ENCODE measurements around the gene USP16.
"Not testable (repeated sequence)": the region's sequence is repeated elsewhere in the genome, so short reads cannot be mapped to it uniquely, and the experiment has no call there.

USP16 gene

DNA sequence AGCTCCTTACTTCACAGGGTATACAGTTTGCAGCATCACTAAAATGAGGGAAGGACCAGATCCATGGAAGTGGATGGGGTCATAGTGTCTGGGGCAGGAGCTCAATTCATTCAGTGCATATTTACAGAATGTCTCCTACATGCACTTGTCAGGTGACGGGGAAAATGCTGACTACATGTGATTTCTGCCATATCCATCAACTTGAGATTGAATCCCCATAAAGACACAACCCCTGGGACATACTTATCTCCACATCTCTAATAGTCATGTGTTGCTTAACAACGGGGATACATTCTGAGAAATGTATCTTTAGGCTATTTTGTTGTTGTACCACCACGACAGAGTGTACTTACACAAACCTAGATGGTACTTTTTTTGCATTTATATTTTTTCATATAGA lies 17.3 kb upstream of the USP16 start:
- TF ChIP-seq, protein P1, sequence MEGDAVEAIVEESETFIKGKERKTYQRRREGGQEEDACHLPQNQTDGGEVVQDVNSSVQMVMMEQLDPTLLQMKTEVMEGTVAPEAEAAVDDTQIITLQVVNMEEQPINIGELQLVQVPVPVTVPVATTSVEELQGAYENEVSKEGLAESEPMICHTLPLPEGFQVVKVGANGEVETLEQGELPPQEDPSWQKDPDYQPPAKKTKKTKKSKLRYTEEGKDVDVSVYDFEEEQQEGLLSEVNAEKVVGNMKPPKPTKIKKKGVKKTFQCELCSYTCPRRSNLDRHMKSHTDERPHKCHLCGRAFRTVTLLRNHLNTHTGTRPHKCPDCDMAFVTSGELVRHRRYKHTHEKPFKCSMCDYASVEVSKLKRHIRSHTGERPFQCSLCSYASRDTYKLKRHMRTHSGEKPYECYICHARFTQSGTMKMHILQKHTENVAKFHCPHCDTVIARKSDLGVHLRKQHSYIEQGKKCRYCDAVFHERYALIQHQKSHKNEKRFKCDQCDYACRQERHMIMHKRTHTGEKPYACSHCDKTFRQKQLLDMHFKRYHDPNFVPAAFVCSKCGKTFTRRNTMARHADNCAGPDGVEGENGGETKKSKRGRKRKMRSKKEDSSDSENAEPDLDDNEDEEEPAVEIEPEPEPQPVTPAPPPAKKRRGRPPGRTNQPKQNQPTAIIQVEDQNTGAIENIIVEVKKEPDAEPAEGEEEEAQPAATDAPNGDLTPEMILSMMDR (IDR thresholded peaks at IDR 0.05; ENCODE audit: insufficient read depth, low read length, poor library complexity, severe bottlenecking) = no peak
- no peaks in the 10 kb centered on the region for H3K27me3 ChIP-seq (replicated peaks; ENCODE audit: control insufficient read depth, insufficient read depth, low read length)
- DNase-seq (ENCODE audit: extremely low read depth, insufficient read length) = no peak
- no peak overlapping the region for H3K4me3 ChIP-seq (replicated peaks; ENCODE audit: low read depth, low read length)
- H3K36me3 ChIP-seq (ENCODE audit: control insufficient read depth, insufficient read depth, low read length) = peaks cover 7% of the 10 kb centered on the region

GRCh38 chr21:29007810-29008209 lies 16.7 kb upstream of the USP16 start:
- Histone ChIP-seq H3K36me3 (ENCODE audit: control insufficient read depth, insufficient read depth, low read length) (peaks cover 7% of the 10 kb centered on the region), H3K4me3 (replicated peaks; ENCODE audit: low read depth, low read length) (no peak overlapping the region), H3K27me3 (replicated peaks; ENCODE audit: control insufficient read depth, insufficient read depth, low read length) (no peaks in the 10 kb centered on the region)
- no peak for DNase-seq (ENCODE audit: extremely low read depth, insufficient read length)
- TF ChIP-seq, protein P1 (IDR thresholded peaks at IDR 0.05; ENCODE audit: insufficient read depth, low read length, poor library complexity, severe bottlenecking) = no peak

GRCh38 chr21:29008367-29008766 lies 16.1 kb upstream of the USP16 start:
- TF ChIP-seq, protein P1 (IDR thresholded peaks at IDR 0.05; ENCODE audit: insufficient read depth, low read length, poor library complexity, severe bottlenecking) = no peak
- H3K4me3 ChIP-seq (replicated peaks; ENCODE audit: low read depth, low read length) = no peak overlapping the region
- H3K27me3 ChIP-seq (replicated peaks; ENCODE audit: control insufficient read depth, insufficient read depth, low read length) = no peaks in the 10 kb centered on the region
- H3K36me3 ChIP-seq (ENCODE audit: control insufficient read depth, insufficient read depth, low read length) = peaks cover 7% of the 10 kb centered on the region
- DNase-seq (ENCODE audit: extremely low read depth, insufficient read length) = no peak

DNA sequence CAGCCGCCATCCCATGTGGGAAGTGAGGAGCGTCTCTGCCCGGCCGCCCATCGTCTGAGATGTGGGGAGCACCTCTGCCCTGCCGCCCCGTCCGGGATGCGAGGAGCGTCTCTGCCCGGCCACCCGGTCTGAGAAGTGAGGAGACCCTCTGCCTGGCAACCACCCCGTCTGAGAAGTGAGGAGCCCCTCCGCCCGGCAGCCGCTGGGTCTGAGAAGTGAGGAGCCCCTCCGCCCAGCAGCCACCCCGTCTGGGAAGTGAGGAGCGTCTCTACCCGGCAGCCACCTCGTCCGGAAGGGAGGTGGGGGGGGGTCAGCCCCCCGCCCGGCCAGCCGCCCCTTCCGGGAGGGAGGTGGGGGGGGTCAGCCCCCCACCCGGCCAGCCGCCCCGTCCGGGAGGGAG lies 13.2 kb upstream of the USP16 start:
- not testable (repeated sequence) for H3K27me3 ChIP-seq (replicated peaks; ENCODE audit: control insufficient read depth, insufficient read depth, low read length); H3K4me3 ChIP-seq (replicated peaks; ENCODE audit: low read depth, low read length); DNase-seq (ENCODE audit: extremely low read depth, insufficient read length); H3K36me3 ChIP-seq (ENCODE audit: control insufficient read depth, insufficient read depth, low read length)

DNA sequence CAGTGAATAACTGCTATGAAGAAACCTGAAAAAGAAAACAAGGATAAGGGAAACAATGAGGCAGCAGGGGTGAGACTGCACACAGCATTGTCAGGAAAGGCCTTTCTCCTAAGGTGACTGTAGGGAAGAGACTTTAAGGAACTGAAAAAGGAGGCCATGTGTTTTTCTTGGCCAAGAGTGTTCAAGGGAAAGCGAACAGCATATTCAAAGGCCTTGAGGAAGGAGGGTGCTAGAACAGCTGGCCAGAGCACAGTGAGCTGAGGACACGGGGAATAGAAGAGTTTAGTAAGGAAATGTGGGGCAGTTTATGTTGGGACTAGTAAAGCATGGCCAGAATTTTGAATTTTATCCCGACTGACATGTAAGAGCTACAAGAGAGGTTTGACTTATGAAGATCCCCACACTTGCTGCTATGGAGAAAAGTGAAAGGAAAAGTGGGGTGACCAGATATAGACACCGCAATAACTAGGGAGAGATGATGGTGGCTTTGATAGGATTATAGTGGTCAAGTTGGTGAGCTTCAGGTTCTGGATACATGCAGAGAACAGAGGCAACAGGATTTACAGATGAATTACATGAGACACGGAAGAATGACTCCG lies 6.7 kb upstream of the USP16 start:
- DNase-seq (ENCODE audit: extremely low read depth, insufficient read length) = no peak

GRCh38 chr21:29018540-29018939 lies 5.9 kb upstream of the USP16 start:
- TF ChIP-seq, protein P1 (IDR thresholded peaks at IDR 0.05; ENCODE audit: insufficient read depth, low read length, poor library complexity, severe bottlenecking) = no peak
- no peaks in the 10 kb centered on the region; the same call in 1 of the 2 replicates for H3K36me3 ChIP-seq (ENCODE audit: control insufficient read depth, insufficient read depth, low read length)
- H3K4me3 ChIP-seq (replicated peaks; ENCODE audit: low read depth, low read length) = peak overlapping the region; percentile 99
- DNase-seq (ENCODE audit: extremely low read depth, insufficient read length) = no peak
- H3K27me3 ChIP-seq (replicated peaks; ENCODE audit: control insufficient read depth, insufficient read depth, low read length) = no peaks in the 10 kb centered on the region

More for the DNA sequence above, 6.7 kb upstream of the USP16 start:
- TF ChIP-seq, protein P1 (IDR thresholded peaks at IDR 0.05; ENCODE audit: insufficient read depth, low read length, poor library complexity, severe bottlenecking) = no peak
- H3K27me3 ChIP-seq (replicated peaks; ENCODE audit: control insufficient read depth, insufficient read depth, low read length) = no peaks in the 10 kb centered on the region
- no peaks in the 10 kb centered on the region; the same call in 1 of the 2 replicates for H3K36me3 ChIP-seq (ENCODE audit: control insufficient read depth, insufficient read depth, low read length)
- H3K4me3 ChIP-seq (replicated peaks; ENCODE audit: low read depth, low read length) = peak overlapping the region; percentile 99

Data from GM06990 (cell line).